GM04503 (cell line): ENCODE measurements around the gene AVPR2.

Source experiments
- DNase-seq: peaks from one replicate; pipeline ENCODE4 v3.0.0-alpha.2; 2012; ENCODE audit warnings: low read depth

Gene AVPR2

DNA sequence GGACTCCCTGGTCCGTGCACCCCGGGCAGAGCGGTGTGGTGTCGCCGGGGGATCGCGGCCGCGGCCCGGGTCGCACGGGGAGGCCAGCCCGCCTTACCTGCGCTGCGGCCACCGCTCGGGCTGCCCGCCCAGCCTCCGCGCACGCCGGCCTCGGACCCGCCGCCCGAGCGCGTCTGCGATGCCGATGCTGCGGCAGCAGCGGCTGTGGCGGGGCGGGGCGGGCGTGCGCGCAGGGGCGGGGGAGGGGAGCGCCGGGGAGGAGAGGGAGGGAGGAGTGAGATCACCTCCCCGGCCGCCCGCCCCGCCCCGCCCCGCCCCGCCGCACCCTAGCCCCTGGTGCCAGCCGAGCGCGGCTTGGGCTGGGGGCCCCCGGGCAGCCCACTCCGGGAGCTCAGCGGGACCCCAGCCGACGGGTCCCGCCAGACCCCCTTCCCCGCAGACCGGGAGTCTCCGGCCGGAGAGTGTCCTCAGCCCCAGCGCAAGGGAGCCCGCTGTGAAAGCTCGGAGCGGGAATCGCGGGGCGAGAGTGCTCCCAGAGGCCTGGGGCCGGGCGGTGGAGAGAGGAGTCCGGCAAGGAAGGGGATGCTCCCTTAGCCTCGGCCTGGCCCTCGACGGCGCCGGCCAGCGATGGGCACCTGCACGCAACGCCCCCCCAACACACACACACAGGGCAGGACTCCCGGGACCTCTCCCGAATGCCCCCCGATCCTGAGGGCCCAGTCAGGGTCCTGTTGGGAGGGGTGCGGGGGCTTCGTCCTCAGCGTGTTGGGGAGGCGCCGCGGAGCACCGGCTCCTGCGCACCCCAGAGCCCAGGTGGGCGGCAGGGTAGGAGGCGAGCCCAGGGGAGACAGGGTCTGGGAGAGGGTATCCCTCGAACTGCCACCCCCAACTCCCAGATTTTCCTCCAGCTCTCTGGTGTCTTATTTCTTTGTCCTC is 18.2 kb upstream of the AVPR2 start, which contains the start of gene L1CAM:
Gene L1CAM (minus strand): TSS at position 206 of the 936 bp plus-strand sequence. CDS start 10,337 bp downstream, outside the sequence.
- no peak for DNase-seq

GRCh38 chrX:153886915-153887314 is 17.6 kb upstream of the AVPR2 start:
- no peak for DNase-seq

DNA sequence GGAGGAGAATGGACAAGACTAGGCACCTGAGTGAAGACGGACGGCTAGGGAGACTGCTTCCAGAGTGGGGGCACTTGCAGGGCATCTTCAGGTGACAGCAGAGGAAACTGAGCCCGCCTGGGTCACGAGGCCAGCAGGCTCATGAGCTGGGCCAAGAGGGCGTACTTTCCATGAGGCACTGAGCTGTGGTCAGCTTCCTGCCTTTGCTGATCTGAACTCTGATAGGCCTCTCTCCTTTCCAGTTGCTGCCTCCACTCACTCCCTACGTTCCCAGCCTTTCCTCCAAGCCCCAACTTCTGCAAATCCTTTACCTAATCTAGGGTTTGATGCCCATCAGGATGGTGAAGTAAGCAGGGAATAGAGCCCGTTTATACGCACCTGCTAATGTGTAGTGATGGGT is 17.1 kb upstream of the AVPR2 start:
- DNase-seq, result no peak

DNA sequence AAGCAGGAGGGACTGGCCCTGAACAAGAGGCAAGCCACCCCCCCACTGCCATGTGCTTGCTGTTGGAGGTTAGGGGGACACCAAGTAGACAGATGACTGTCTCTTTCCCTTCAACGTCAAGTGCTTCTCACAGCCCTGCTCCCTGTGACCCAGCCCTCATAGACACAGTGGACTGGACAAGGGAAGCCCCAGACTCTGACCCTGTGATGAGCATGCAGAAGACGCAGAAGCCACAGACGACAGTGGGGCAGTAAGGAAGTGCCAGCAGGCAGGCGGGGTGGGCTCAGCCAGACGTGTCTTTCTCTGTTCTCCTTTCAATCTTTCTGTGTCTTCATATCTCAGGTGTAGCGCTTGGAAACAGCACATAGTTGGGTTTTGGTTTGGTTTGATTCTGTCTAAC is 16.1 kb upstream of the AVPR2 start:
- no peak for DNase-seq

- DNase-seq, result no peak
Observed at GRCh38 chrX:153889123-153889522, 15.3 kb upstream of the AVPR2 start.

DNA sequence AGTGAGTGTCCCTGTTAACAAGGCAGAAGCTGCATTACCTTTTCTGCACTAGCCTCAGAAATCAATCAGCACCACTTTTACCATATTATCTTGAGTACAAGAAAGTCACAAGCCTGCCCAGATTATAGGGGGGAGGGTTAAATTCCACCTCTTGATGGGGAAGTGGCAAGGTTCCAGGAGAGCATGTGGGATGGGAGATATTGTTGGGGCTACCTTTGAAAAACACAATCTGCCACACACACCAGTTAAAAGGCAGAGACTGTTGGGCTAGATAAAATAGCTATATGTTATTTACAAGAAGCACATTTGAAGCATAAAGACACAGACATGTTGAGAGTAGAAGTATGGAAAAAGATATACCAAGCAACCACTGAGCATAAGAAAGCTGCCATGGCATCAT is 6.6 kb upstream of the AVPR2 start:
- no peak for DNase-seq

DNA sequence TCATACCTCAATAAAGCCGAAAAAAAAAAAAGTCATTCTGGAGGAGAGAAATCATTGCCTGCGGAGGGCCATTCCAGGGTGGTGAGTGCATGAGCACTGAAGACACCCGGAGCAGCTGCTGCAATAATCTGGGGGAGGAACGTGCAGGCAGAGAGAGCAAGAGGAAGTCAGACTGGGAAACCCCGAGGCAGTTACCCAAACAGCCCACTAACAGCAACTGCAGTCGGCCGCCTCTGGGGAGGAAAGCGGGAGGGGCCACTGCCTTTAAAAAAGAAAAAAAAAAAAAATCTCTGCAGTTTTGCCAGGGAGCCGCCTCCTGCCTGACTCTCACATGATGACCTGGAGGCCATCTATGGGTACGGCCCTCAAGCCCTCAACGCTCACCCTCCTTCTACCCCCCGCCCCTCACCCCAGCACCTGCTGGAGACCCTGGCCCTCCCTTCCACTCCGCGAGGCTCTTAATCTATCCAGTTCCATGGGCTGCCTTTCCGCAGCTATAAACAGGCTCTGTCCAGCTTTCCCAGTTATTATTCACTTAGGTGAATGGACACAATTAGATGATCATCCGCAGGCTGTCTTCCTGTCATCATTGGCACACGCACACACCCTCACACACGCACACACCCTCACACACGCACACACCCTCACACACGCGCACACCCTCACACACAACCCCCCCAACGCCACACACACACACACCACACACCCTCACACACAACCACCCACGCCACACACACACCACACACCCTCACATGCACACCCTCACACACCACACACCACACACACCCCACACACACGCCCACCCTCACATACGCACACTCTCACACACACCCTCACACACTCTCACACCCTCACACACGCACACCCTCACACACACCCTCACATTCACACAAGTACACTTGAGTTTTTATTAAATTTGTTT is 3.4 kb upstream of the AVPR2 start:
- peak; percentile 51 for DNase-seq

GRCh38 chrX:153901753-153902140 is 2.7 kb upstream of the AVPR2 start:
- no peak for DNase-seq

GRCh38 chrX:153902385-153902784 is 2.1 kb upstream of the AVPR2 start:
- DNase-seq, result no peak

DNA sequence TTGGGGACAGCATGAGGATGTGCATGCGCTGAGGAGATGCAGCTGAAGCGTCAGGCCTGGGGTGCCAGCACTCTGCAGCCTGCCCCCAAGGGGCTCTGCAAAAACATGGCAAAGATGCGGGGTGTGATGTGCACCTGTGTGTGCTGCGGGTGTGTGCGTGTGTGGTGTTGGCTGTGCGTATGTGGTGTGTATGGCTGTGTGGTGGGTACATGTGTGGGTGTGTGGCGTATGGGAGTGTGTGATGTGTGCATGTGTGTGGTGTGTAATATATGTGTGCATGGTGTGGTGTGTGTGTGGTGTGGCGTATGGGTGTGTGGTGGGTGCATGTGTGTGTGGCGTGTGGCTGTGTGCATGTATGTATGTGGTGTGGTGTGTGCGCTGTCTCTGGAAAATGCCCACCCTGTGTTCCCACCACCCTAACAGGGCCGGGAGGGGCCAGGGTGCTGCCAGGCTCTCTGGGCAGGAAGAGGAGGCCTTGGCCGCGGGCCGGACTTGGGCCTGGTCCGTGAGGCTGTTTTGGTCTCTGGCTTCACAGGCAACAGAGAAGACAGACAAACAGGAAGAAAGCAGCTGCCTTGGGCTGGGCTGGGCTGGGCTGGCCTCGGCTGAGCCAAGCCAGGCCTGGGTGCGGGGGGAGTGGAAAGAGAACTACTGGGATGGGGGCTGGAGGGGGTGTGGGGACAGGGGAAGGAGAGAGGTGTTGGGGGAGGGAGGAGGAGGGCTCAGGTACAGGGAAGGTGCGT is 1.1 kb upstream of the AVPR2 start:
- no peak for DNase-seq

DNA sequence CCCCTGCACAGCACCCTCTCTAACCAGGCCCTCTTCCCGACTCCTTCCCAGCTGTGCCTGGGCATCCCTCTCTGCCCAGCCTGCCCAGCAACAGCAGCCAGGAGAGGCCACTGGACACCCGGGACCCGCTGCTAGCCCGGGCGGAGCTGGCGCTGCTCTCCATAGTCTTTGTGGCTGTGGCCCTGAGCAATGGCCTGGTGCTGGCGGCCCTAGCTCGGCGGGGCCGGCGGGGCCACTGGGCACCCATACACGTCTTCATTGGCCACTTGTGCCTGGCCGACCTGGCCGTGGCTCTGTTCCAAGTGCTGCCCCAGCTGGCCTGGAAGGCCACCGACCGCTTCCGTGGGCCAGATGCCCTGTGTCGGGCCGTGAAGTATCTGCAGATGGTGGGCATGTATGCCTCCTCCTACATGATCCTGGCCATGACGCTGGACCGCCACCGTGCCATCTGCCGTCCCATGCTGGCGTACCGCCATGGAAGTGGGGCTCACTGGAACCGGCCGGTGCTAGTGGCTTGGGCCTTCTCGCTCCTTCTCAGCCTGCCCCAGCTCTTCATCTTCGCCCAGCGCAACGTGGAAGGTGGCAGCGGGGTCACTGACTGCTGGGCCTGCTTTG is 1.1 kb downstream of the AVPR2 start:
- DNase-seq, result no peak

DNA sequence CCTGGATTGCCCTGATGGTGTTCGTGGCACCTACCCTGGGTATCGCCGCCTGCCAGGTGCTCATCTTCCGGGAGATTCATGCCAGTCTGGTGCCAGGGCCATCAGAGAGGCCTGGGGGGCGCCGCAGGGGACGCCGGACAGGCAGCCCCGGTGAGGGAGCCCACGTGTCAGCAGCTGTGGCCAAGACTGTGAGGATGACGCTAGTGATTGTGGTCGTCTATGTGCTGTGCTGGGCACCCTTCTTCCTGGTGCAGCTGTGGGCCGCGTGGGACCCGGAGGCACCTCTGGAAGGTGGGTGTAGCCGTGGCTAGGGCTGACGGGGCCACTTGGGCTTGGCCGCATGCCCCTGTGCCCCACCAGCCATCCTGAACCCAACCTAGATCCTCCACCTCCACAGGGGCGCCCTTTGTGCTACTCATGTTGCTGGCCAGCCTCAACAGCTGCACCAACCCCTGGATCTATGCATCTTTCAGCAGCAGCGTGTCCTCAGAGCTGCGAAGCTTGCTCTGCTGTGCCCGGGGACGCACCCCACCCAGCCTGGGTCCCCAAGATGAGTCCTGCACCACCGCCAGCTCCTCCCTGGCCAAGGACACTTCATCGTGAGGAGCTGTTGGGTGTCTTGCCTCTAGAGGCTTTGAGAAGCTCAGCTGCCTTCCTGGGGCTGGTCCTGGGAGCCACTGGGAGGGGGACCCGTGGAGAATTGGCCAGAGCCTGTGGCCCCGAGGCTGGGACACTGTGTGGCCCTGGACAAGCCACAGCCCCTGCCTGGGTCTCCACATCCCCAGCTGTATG is 1.8 kb downstream of the AVPR2 start:
- no peak for DNase-seq

GRCh38 chrX:153907456-153907855 is 3.0 kb downstream of the AVPR2 start:
- DNase-seq, result no peak

DNA sequence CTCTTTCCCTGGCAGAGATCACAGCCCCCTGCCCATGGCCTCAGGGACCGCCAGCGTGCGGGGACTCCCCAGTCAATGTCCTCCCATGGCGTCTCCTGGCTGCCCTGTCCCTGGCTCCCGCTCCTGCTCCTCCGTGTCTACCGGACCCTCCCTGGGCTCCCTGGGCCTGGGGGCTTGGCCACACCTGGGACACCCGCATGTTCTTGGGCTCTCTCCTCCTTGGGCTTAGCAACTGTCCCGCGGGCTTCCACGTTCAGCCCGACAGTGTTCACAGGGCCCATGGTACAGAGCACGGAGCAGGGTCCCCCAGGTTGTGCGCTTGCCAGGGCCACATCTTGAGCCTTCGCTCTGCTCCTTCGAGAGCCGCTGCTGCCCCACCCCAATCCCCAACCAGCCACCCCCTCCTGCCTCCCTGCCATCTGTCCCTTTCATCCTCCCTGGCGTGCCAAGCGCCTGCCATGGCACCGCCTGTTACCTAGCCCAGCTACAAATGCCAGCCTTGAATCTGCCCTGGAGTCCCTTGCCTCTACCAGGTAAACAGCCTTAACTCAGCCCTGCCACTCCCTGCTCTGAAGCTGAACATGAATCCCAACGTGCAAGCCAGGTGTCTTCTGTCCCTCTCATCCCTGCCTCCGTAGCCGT is 3.9 kb downstream of the AVPR2 start:
- DNase-seq, result no peak

DNA sequence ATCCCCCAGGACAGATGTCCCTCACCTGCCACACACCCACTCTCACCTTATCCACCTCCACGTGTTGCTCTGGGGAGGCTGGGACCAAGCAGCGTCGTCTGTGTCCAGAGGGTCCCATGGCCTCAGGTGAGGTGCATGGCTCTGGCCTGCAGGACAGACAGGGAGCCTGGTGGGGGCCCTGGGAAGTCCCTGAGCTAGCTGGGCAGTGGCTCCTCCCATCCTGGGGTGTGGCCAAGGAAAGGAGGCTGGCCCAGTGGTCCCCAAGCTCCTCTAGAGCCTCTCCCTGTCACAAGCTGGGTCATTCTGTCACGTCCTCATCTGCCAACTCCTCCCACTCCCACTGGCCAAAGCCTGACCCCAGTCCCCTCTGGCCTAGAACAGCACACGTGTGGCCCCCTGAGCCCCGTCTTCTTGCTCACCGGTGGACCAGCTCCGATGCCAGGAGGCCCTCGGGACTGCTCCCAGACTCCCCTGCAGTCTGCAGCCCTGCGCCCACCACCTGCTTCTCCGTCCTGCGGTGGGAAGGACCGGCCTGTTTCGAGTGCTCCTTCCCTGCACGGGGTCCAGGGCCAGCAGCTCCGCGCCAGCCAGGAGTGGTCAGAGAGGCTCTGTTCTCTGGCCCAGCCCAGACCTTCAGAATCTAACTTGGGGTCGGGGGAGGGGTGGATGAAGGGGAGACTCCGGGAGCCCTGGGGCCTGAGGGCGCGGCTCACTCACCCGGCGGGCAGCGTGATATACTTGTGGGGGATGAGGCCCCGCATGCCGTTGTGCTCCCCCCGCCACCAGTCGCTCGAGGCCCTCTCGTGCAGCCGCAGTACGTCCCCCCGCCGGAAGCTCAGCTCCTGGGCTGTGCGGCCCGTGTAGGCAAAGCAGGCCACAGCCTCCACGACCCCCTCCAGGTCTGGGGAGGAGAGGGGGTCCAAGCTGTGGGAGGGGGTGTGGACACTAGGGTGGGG is 4.8 kb downstream of the AVPR2 start:
- no peak for DNase-seq

- DNase-seq, result no peak
Observed at GRCh38 chrX:153909980-153910360, 5.5 kb downstream of the AVPR2 start.

DNA sequence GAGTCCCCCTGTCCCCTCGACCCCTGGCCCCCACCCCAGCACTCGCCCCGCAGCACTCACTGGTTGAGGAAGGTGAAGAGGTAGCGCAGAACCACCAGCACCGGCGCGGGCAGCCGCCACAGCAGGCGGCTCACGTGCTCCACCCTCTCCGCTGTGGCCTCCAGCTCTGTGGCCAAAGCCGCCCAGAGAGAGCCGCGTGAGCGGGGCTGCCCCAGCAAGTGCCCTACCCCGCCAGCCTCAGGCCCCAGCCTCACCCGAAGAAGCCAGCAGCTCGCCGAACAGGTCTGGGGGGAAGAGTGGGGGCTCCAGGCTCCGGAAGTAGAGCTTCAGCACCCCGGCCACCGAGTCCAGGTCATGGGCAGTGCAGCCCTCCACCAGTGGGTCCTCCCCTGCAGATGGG is 6.0 kb downstream of the AVPR2 start:
- DNase-seq, result no peak

DNA sequence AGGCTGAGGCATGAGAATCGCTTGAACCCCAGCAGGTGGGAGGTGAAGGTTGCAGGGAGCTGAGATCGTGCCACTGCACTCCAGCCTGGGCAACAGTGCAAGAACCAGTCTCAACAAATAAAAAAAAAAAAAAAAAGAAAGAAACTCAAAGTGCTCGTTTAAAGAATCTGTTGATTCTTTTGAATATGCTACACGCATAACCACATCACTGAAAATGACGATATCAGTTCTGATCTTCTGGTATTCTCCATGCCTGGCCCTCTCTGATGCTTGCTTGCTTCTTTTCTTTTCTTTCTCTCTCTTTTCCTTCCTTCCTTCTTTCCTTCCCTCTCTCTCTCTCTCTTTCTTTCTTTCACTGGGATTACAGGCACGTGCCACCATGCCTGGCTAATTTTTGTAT is 7.3 kb downstream of the AVPR2 start:
- DNase-seq, result no peak

GRCh38 chrX:153913211-153913610 is 8.7 kb downstream of the AVPR2 start:
- DNase-seq, result no peak
